Hematopoietic multipotent progenitor cell (in vitro differentiated cells): Measurements from ENCODE around the gene CD52. TPM values are rescaled to one million over a fixed set of nuclear protein-coding genes. Genes with fewer than 3 reads are reported as not detected.

Experiments
- DNase-seq, 3 donors: peaks; one replicate each; pipeline ENCODE4 v3.0.0-alpha.2; 2011 to 2015; ENCODE audit warnings: low read depth in 2 of 3, low spot score in 2 of 3
- total RNA-seq: library from RNA; depleted of rRNA; stranded (reverse); fragments of >200 nt; gene quantifications from one replicate; pipeline ENCODE4 v1.2.3, GENCODE V29; 2012

CD52 gene
- 227 TPM for total RNA-seq

GRCh38 chr1:26317612-26318337 is at the start of gene CD52:
Gene CD52, plus strand, starts transcription at chr1:26317958. Its CDS starts 60 bp downstream, at chr1:26318018.
- peak in 2 of 3 donors; percentile 58 to 75 for DNase-seq

DNA sequence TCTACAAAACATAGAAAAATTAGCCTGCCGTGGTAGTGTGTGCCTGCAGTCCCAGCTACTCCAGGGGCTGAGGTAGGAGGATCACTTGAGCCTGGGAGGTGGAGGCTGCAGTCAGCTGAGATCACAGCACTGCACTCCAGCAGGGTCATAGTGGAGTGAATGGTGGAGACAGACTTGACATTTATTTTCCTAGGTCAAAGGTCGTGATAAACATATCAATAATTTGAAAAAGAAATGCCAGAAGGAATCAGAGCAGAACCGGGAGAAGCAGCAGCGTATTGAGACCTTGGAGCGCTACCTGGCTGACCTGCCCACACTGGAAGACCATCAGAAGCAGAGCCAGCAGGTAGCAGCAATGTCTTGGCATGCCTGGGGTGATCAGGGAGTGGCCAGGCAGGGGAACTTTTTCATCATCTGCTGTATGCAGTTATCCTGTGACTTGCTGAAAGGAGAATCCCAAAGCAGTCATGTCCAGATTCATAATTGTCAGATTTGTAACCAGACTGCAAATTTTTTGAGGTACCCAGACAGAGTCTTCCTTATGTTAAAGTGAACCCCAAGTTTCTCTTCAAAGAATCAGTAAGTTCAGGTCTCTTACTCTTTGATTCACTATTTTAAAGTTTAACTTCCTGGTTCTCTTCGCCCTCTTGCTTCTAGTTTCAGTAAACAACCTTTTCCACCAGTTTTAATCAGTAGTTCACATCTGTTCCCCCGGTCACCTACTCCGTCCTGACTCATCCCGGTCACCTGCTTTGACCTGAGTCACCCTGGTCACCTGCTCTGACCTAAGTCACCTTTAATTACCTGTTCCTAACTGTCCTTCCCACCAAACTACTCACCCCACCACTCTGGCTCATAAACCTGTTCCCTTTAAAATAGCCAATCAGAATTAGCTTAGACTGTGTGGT is 49.2 kb upstream of the CD52 start:
- DNase-seq, result no peak

- DNase-seq, result no peak
These were observed 48.6 kb upstream of the CD52 start for GRCh38 chr1:26269198-26269550.

GRCh38 chr1:26274801-26275425 is 42.8 kb upstream of the CD52 start:
- DNase-seq, result peak in 2 of 3 donors; percentile 39 to 51

DNA sequence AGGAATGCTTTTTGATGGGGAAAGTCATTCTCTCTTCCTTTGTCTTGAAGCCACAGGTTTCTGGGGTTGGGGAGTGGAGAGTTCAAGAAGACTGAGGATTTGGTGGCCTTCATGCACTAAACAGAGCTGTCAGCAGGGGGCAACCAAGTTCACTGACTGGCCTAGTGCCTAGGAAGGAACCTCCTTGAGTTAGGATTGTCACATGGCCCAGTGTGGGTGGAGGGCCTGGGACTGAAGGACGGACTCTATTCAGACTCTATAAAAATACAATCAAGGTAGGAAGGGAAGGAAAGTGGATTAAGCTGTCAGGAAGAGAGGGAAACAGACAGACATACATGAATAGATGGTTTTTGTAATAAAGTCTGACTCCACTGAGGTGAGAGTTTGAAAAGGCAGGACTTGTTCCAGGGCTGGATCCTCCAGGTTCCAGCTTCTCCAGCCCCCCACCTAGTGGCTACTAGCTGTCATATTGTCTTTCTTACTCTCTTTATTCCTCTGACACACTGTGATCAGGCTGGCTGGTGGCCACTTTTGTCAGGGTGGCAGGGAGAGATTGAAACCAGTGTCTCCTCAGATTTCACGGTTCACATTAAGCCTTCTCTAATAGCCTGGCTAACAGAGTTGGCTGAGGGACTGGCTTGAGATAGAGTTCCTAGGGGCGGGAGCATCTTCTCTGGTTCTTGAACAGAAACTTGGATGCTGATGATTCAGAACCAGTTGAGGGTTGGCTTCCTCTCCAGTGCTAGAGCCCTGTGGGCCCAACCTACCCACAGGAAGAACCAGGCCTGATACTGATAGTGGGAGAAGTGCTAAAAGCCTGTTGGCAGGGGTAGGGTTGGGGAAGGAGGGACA is 42.0 kb upstream of the CD52 start:
- peak in 2 of 3 donors; percentile 90 to 94 for DNase-seq

DNA sequence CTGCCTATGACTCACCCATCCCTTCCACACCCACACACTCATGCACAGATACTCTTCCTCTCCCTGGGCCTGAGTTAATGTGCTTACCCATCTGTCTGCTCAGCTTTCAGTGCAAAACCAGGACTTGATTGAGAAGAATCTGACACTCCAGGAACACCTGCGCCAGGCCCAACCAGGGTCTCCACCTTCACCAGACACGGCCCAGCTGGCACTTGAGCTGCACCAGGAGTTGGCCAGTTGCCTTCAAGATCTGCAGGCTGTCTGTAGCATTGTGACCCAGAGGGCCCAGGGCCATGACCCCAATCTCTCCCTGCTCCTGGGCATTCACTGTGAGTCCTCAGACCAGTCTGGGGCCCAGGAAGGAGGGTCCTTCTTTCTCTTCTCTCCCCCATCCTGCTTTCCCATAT is 41.3 kb upstream of the CD52 start:
- DNase-seq, result no peak

DNA sequence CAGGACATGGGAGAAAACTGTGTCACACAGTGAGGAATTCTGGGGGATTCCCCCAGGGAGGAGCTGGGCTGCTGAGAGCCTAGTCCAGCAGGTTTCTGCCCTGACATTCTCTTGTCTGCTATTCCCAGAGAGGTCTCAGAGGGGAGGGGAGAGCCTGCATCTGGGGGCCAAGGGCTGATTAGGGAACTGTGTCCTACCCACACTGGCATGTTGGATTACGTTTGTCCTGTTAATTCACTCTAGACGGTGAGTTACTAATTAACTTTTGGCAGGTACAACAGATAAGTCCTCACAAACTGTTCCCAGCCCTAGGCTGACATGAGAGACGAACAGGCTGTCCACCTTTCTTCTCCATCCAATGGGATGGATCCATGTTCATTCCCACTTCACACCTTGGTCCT is 40.5 kb upstream of the CD52 start:
- no peak for DNase-seq

DNA sequence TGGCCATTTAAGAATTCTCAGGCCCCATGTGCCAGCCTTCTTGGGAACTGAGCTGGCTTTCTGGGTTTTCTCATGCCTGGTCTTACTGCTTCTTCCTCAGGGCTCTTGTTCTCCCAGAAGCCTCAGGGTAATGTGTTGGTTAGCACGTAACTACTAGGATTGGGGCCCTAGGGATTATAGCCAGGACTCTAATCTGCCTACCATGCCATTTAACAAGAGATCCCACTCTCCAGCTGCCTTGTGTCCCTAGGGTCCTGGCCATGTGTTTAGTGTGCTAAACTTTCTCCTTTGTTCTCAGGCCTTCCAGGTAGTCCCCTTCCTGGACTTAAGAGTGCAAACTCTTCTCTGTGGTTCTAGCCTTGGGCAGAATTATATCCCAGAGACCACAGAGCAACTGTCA is 40.0 kb upstream of the CD52 start:
- DNase-seq, result no peak

- DNase-seq, result no peak
These were observed 39.5 kb upstream of the CD52 start for GRCh38 chr1:26278303-26278702.

DNA sequence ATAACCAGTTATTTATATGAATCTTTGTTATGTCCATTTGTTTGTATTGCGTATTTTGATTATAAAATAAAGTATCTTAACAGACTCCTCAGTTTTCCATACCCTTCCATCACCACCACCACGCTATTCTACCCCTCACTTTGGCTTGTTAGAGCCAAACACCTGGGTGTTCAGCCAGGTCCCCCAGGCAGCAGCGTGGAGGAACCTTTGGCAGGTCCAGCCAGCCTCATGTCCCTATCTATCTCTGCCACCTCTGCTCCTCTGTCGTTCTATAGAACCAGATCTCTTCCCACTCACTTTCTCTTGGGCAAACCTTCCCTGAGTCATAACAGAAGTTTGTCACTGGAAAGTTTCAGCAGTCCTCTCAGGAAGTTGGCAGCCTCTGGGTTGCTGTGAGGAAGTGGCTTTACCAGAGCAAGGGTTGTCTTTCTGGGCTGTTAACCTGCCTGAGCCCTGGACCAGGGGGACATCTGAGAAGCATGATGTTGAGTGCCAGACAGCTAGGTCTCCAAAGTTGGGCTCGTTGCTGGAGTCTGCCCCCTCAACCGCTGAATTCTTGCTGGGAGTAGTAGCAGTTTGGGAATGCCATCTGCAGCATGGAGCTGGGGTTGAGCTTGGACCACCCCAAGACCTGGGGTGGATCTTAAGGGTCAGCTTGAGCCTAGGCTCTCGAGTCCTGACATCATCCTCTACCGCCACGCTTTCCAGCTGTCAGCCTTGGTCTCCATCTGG is 38.9 kb upstream of the CD52 start:
- peak in 2 of 3 donors; percentile 33 to 58 for DNase-seq

DNA sequence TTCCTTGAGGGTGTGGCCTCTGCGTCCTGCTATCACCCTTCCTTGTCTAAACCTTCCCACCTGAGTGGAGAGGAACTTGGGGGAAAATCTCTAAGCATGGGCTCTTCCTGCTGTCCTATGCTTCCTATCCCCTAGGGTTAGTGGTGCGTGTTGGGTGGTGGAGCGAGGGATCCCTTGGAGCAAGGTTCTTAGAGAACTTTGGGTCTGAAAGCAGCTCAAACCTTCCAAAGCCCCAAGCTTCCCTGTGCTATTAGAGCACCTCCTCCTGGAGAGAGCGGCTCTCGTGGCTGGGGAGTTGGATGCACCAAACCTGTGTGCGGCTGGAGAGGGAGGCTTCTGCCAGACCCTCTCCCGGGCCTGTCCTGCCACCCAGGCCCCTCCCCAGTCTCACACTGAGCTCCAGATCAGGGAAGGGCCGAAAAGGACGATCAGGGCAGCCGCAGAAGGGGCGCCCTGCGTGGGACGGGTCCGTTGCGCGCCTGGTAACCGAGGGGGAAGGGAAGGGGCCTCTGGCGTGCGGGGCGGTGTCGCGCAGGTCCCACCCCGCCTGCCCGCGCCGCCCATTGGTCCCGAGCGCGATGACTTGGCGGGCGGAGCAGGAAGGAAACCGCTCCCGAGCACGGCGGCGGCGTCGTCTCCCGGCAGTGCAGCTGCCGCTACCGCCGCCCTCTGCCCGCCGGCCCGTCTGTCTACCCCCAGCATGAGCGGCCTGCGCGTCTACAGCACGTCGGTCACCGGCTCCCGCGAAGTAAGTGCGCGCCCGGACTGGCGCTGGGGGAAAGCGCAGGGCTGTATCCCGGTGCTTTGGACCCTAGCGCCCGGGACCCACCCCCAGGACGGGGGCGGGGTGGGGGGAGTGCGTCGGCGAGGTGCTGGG is 38.1 kb upstream of the CD52 start, which contains the start of gene SH3BGRL3:
Gene SH3BGRL3 (plus strand): TSS at position 631 of the 877 bp plus-strand sequence. CDS start 70 bp downstream, at position 701.
- peak; percentile 63 to 84 (median 80) for DNase-seq

- DNase-seq, result no peak
These were observed 37.3 kb upstream of the CD52 start for GRCh38 chr1:26280333-26281042.

- DNase-seq, result no peak
These were observed 36.4 kb upstream of the CD52 start for GRCh38 chr1:26281091-26281958.

- peak in 1 of 3 donors; percentile 54 for DNase-seq
These were observed 35.8 kb upstream of the CD52 start for GRCh38 chr1:26281971-26282370.

DNA sequence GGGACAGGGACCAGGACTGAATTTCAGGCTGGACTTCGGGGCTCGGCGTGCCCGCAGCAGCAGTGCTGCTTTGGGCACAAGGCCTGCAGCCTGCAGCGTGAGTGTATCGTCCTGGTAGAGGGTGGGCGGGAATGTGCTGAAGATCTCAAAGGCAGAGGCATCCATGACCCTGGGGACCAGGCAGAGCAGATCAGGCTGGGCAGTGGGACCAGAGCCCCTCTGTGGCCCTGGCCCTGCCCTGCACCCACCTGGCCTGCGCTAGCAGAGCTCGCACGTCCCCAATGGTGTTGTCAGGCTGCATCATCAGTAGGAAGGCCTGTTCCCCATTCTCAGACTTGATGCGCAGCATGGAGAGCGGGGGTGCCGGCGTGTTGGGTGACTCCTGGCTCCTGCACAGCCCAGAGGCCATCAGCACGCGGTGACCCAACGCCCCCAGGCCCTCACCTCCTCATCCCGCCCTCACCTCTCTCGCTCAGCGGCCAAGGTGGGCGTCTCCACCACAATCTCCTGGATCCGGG is 35.3 kb upstream of the CD52 start:
- DNase-seq, result no peak

DNA sequence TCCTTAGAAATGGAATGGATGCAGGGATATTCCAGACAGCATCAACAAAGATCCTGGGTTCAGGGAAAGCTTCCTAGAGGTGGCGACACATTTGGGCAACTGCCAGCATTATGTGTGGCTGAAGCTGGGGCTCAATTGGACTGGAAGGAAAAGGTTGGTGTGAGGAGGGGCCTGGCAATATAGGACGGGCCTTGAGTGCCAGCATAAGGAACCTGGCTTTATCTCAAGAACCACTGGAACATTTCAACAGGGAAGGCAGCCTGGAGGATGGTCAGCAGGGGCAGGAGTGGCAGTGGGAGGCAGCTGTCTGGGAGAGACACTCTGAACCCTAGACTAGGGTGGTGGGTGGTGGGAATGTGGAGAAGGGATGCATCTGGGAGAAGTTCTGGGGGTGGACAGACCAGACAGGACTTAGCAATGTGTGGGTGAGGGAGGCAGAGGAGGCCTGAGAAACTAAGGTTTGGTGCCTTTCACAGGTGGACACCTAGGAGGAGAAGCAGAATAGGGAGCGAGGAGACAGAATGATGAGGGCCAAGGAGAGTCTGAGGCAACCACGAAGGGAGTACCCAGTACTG is 34.4 kb upstream of the CD52 start:
- DNase-seq, result no peak
